IMR-90 (cell line): ENCODE measurements around the gene TCF12. TPM values are rescaled to one million over a fixed set of nuclear protein-coding genes. Genes with fewer than 3 reads are reported as not detected.

Source experiments
- ATAC-seq: fragments of 200-7000 bp; cut with Tn5 transposase; 2 replicates; pipeline ENCODE4 v1.9.1; 2020; ENCODE audit warnings: low read depth, mild to moderate bottlenecking, moderate library complexity
- BruUV-seq: library from RNA; stranded (reverse); fragments of 400-500 nt; replicated peaks from 2 replicates; lab custom pipeline; 2021; lab: Mats Ljungman, UMichigan
- CTCF ChIA-PET: fragments of 300-600 bp; formaldehyde crosslinking; extraction: SDS; loops from one replicate; lab custom pipeline; 2021; ENCODE audit warnings: antibody characterized with exemption; lab: Yijun Ruan, JAX
- POLR2A ChIA-PET: fragments of 300-600 bp; sonication (Branson Sonifier 250); formaldehyde crosslinking; loops from one replicate; lab custom pipeline; 2022; ENCODE audit warnings: antibody characterized with exemption; ENCODE audit not compliant: unreplicated experiment; lab: Charles Lee
- DNase-seq: peaks from one replicate; pipeline ENCODE4 v3.0.0; 2013
- H2AFZ ChIP-seq: replicated peaks from 2 replicates; pipeline ENCODE3; 2013; ENCODE audit warnings: low read length, mild to moderate bottlenecking; ENCODE audit not compliant: poor library complexity
- H2AK5ac ChIP-seq: 2 replicates; pipeline ENCODE4 v1.6.1; 2013; ENCODE audit warnings: low read depth, low read length, inconsistent platforms
- H2AK9ac ChIP-seq: replicated peaks from 2 replicates; pipeline ENCODE3; 2013; ENCODE audit warnings: mild to moderate bottlenecking, low read depth, low read length, moderate library complexity; ENCODE audit not compliant: poor library complexity
- H2BK120ac ChIP-seq: 2 replicates; pipeline ENCODE4 v1.6.1; 2013; ENCODE audit warnings: low read depth, low read length, inconsistent platforms
- H2BK15ac ChIP-seq: 3 replicates; pipeline ENCODE4 v1.6.1; 2013; ENCODE audit warnings: low read depth, low read length, inconsistent platforms
- H2BK20ac ChIP-seq: 2 replicates; pipeline ENCODE4 v1.6.1; 2013; ENCODE audit warnings: low read depth, mild to moderate bottlenecking, inconsistent platforms, low read length, moderate library complexity
- H2BK5ac ChIP-seq: 2 replicates; pipeline ENCODE4 v1.6.1; 2013; ENCODE audit warnings: mild to moderate bottlenecking, low read depth, low read length, inconsistent platforms; ENCODE audit not compliant: poor library complexity, severe bottlenecking
- H3K14ac ChIP-seq: replicated peaks from 2 replicates; pipeline ENCODE4 v1.6.1; 2013; ENCODE audit warnings: low read depth, low read length, inconsistent platforms
- H3K18ac ChIP-seq: 2 replicates; pipeline ENCODE4 v1.6.1; 2013; ENCODE audit warnings: low read depth, low read length, control low read depth
- H3K23ac ChIP-seq: 2 replicates; pipeline ENCODE4 v1.6.1; 2013; ENCODE audit warnings: low read depth, low read length, inconsistent platforms
- H3K27ac ChIP-seq: 2 replicates; pipeline ENCODE4 v1.5.1; 2013; ENCODE audit warnings: mild to moderate bottlenecking, control low read depth, low read length; ENCODE audit not compliant: insufficient read depth
- H3K27me3 ChIP-seq: 2 replicates; pipeline ENCODE4 v1.6.1; 2013; ENCODE audit warnings: low read length; ENCODE audit not compliant: control insufficient read depth, insufficient read depth
- H3K36me3 ChIP-seq: 2 replicates; pipeline ENCODE4 v1.6.1; 2013; ENCODE audit warnings: low read length, mixed read lengths; ENCODE audit not compliant: control insufficient read depth, insufficient read depth
- H3K4ac ChIP-seq: 2 replicates; pipeline ENCODE4 v1.6.1; 2013; ENCODE audit warnings: low read depth, low read length, inconsistent platforms
- H3K4me1 ChIP-seq: 2 replicates; pipeline ENCODE4 v1.6.1; 2013; ENCODE audit warnings: low read length, mixed read lengths; ENCODE audit not compliant: control insufficient read depth, insufficient read depth
- H3K4me2 ChIP-seq: 2 replicates; pipeline ENCODE4 v1.6.1; 2013; ENCODE audit warnings: low read depth, mild to moderate bottlenecking, control low read depth, low read length, moderate library complexity
- H3K4me3 ChIP-seq: 2 replicates; pipeline ENCODE4 v1.5.1; 2013; ENCODE audit warnings: low read depth, mild to moderate bottlenecking, control low read depth, low read length, moderate library complexity; ENCODE audit not compliant: insufficient read depth
- H3K56ac ChIP-seq: 2 replicates; pipeline ENCODE4 v1.6.1; 2013; ENCODE audit warnings: low read length, inconsistent platforms; ENCODE audit not compliant: insufficient read depth; ENCODE audit errors: extremely low read depth
- H3K79me1 ChIP-seq, 2 experiments: 2 replicates each; pipeline ENCODE4 v1.6.1; 2013; ENCODE audit warnings: low read length in 2 of 2, inconsistent platforms in 1 of 2, low read depth in 1 of 2
- H3K9ac ChIP-seq: 2 replicates; pipeline ENCODE4 v1.6.1; 2013; ENCODE audit warnings: low read depth, low read length, control low read depth
- H3K9me1 ChIP-seq: 2 replicates; pipeline ENCODE4 v1.6.1; 2013; ENCODE audit warnings: low read length, inconsistent platforms; ENCODE audit not compliant: insufficient read depth
- H3K9me3 ChIP-seq: 2 replicates; pipeline ENCODE4 v1.6.1; 2013; ENCODE audit warnings: low read length; ENCODE audit not compliant: control insufficient read depth, insufficient read depth
- H4K20me1 ChIP-seq: 2 replicates; pipeline ENCODE4 v1.6.1; 2013; ENCODE audit warnings: low read length, inconsistent platforms; ENCODE audit not compliant: insufficient read depth
- H4K5ac ChIP-seq: 2 replicates; pipeline ENCODE4 v1.6.1; 2013; ENCODE audit warnings: mild to moderate bottlenecking, low read depth, low read length, control low read depth
- H4K8ac ChIP-seq, 2 experiments: 2 replicates each; pipeline ENCODE4 v1.6.1; 2013; ENCODE audit warnings: low read depth in 2 of 2, low read length in 2 of 2, control low read depth in 1 of 2, inconsistent platforms in 1 of 2
- H4K91ac ChIP-seq: 2 replicates; pipeline ENCODE4 v1.6.1; 2013; ENCODE audit warnings: low read depth, low read length, inconsistent platforms; ENCODE audit not compliant: insufficient read depth
- BHLHE40 ChIP-seq: fragments of 150-350 bp; IDR thresholded peaks from 2 replicates; pipeline ENCODE4 v1.6.1; 2016; ENCODE audit warnings: mild to moderate bottlenecking, low read depth, low read length
- CEBPB ChIP-seq: IDR thresholded peaks from 2 replicates; pipeline ENCODE4 v1.6.1; 2012; ENCODE audit warnings: low read depth, low read length, improper control_type of control experiment
- CHD1 ChIP-seq: IDR thresholded peaks from 2 replicates; pipeline ENCODE4 v1.6.1; 2012; ENCODE audit warnings: low read depth, low read length, improper control_type of control experiment
- CTCF ChIP-seq: conservative IDR thresholded peaks from 2 replicates; pipeline ENCODE4 v1.5.1; 2012; ENCODE audit warnings: mild to moderate bottlenecking, low read depth, low read length, improper control_type of control experiment
- ELK1 ChIP-seq: fragments of 150-350 bp; IDR thresholded peaks from 2 replicates; pipeline ENCODE4 v1.6.1; 2016; ENCODE audit warnings: low read depth, mild to moderate bottlenecking, low read length, moderate library complexity, borderline replicate concordance
- FOS ChIP-seq: fragments of 150-350 bp; IDR thresholded peaks from 2 replicates; pipeline ENCODE4 v1.6.1; 2016; ENCODE audit warnings: low read depth, low read length
- MAFK ChIP-seq: IDR thresholded peaks from 2 replicates; pipeline ENCODE4 v1.6.1; 2012; ENCODE audit warnings: low read depth, low read length, improper control_type of control experiment
- MAZ ChIP-seq: IDR thresholded peaks from 2 replicates; pipeline ENCODE4 v1.6.1; 2012; ENCODE audit warnings: low read depth, mild to moderate bottlenecking, low read length, improper control_type of control experiment, moderate library complexity, borderline replicate concordance
- MXI1 ChIP-seq: IDR thresholded peaks from 2 replicates; pipeline ENCODE4 v1.6.1; 2012; ENCODE audit warnings: low read depth, mild to moderate bottlenecking, low read length, moderate library complexity, borderline replicate concordance
- NFE2L2 ChIP-seq: fragments of 150-350 bp; IDR thresholded peaks from 2 replicates; pipeline ENCODE4 v1.6.1; 2016; ENCODE audit warnings: low read depth, mild to moderate bottlenecking, low read length
- POLR2A ChIP-seq: IDR thresholded peaks from 2 replicates; pipeline ENCODE4 v1.6.1; 2012; ENCODE audit warnings: mild to moderate bottlenecking, low read depth, low read length
- RAD21 ChIP-seq: IDR thresholded peaks from 2 replicates; pipeline ENCODE4 v1.6.1; 2012; ENCODE audit warnings: low read length, improper control_type of control experiment
- RCOR1 ChIP-seq: IDR thresholded peaks from 2 replicates; pipeline ENCODE4 v1.6.1; 2012; ENCODE audit warnings: mild to moderate bottlenecking, low read length, improper control_type of control experiment; ENCODE audit not compliant: insufficient replicate concordance
- RFX5 ChIP-seq: IDR thresholded peaks from 2 replicates; pipeline ENCODE4 v1.8.0; 2012; ENCODE audit warnings: low read depth, mild to moderate bottlenecking, low read length, moderate library complexity
- SMC3 ChIP-seq: fragments of 150-350 bp; IDR thresholded peaks from 2 replicates; pipeline ENCODE4 v1.6.1; 2016; ENCODE audit warnings: low read depth, mild to moderate bottlenecking, antibody characterized with exemption, low read length, moderate library complexity
- USF2 ChIP-seq: fragments of 150-350 bp; IDR thresholded peaks from 2 replicates; pipeline ENCODE4 v1.6.1; 2017; ENCODE audit warnings: mild to moderate bottlenecking, antibody characterized with exemption, low read length, low read depth
- WGBS, 2 experiments: methylation state at CpG; one replicate each; pipeline versions ENCODE4 v1.1.5 to v1.1.7; 2013; ENCODE audit warnings: missing lambda C conversion rate in 2 of 2; ENCODE audit not compliant: insufficient read length in 1 of 2; ENCODE audit errors: extremely low coverage in 2 of 2; 5-methylcytosine and 5-hydroxymethylcytosine counted together
- dilution Hi-C: fragments of 300-500 bp; cut with HindIII; formaldehyde crosslinking; loops from one replicate; pipeline ENCODE4 v1.14.3; 2018; ENCODE audit warnings: low sequenced_read_pairs; ENCODE audit not compliant: unreplicated experiment
- in situ Hi-C: fragments of 300-500 bp; cut with MboI; formaldehyde crosslinking; loops from 3 replicates; pipeline ENCODE4 v1.14.3; 2019; ENCODE audit warnings: low sequenced_read_pairs, inconsistent platforms, mixed read lengths
- intact Hi-C: fragments of 100-400 bp; cut with micrococcal nuclease; formaldehyde crosslinking; loops from 2 replicates; pipeline ENCODE4 v1.10.0; 2022
- polyA plus RNA-seq, 3 experiments: library from polyadenylated mRNA; depleted of rRNA; stranded (reverse); fragments of >200 nt; gene quantifications; 2 replicates each; pipeline ENCODE4 v1.2.3, GENCODE V29; 2012; ENCODE audit warnings: low replicate concordance in 1 of 3
- total RNA-seq: library from RNA; depleted of rRNA; stranded (reverse); fragments of >200 nt; gene quantifications from 2 replicates; pipeline ENCODE4 v1.2.3, GENCODE V29; 2012

Gene TCF12
- total and polyA plus RNA-seq, 2 of the 4 experiments (the other 2 are of a cell fraction): 79.4 to 160 TPM

- Histone ChIP-seq H2AK9ac (no peak overlapping the region), H3K9me3 (no peaks in the 10 kb centered on the region), H3K4ac (no peak overlapping the region), H2AFZ (no peak overlapping the region), H2AK5ac (no peak overlapping the region), H4K8ac (no peak overlapping the region), H3K27me3 (no peaks in the 10 kb centered on the region), H2BK15ac (no peak overlapping the region), H3K9me1 (no peaks in the 10 kb centered on the region), H3K4me3 (no peak overlapping the region), H4K5ac (no peak overlapping the region), H3K9ac (no peak overlapping the region), H2BK5ac (peak overlapping the region; percentile 57), H2BK20ac (no peak overlapping the region), H3K79me1 (peaks cover 14 to 25% of the 10 kb centered on the region in 2 experiments; a peak in 3 of 4 replicates), H3K56ac (no peak overlapping the region), H3K23ac (no peak overlapping the region), H2BK120ac (no peak overlapping the region), H3K14ac (no peak overlapping the region), H4K91ac (no peak overlapping the region), H3K18ac (no peak overlapping the region), H3K4me1 (peaks cover 3% of the 10 kb centered on the region; the same call in 1 of the 2 replicates), H3K36me3 (no peaks in the 10 kb centered on the region), H3K4me2 (no peak overlapping the region; the same call in 1 of the 2 replicates), H4K20me1 (no peaks in the 10 kb centered on the region), H3K27ac (no peak overlapping the region)
- BruUV-seq: no TSS peak
- WGBS, 2 experiments: no CpG with 5 or more reads among the region's 2 CpGs
- ATAC-seq: no peak
- ChIA-PET CTCF (no interaction called here), POLR2A (no interaction called here)
- TF ChIP-seq NFE2L2 (no peak), MAFK (no peak), RFX5 (no peak), USF2 (no peak), SMC3 (no peak), CHD1 (no peak), MXI1 (no peak), MAZ (no peak), RAD21 (no peak), CEBPB (no peak), POLR2A (no peak), CTCF (no peak), FOS (no peak), RCOR1 (no peak), BHLHE40 (no peak), ELK1 (no peak)
- in situ Hi-C loops (no loop called here), dilution Hi-C loops (no loop called here), intact Hi-C loops (loop anchor here (2.0 to 5.0 kb wide), 2 partner anchors 20 to 103 kb away; no protein-coding TSS in a partner anchor)
- peak; percentile 70 for DNase-seq
These were observed 306.2 kb downstream of the TCF12 start for GRCh38 chr15:57224664-57225063.
